ENCODE results near the gene ABHD12. TPM values are rescaled to one million over a fixed set of nuclear protein-coding genes. Genes with fewer than 3 reads are reported as not detected.
A peak's percentile ranks its signal among the peaks of the same experiment; 100 is the strongest.

Gene ABHD12
- total RNA-seq, 4 donors from 2014 or later, result 41.6 to 75.8 (median 52.3) TPM

- Histone ChIP-seq H3K4me1 (peaks cover 8% of the 10 kb centered on the region), H3K36me3 (peaks cover 98% of the 10 kb centered on the region), H3K27ac (no peak overlapping the region), H3K4me3 (no peak overlapping the region), H3K27me3 (no peaks in the 10 kb centered on the region), H3K9me3 (no peaks in the 10 kb centered on the region)
- TF ChIP-seq POLR2A (IDR thresholded peaks at IDR 0.05), result no peak
- no peak for TF ChIP-seq EP300 (IDR thresholded peaks at IDR 0.05)
- no peak for TF ChIP-seq POLR2AphosphoS5 (IDR thresholded peaks at IDR 0.05)
- TF ChIP-seq, protein P1, sequence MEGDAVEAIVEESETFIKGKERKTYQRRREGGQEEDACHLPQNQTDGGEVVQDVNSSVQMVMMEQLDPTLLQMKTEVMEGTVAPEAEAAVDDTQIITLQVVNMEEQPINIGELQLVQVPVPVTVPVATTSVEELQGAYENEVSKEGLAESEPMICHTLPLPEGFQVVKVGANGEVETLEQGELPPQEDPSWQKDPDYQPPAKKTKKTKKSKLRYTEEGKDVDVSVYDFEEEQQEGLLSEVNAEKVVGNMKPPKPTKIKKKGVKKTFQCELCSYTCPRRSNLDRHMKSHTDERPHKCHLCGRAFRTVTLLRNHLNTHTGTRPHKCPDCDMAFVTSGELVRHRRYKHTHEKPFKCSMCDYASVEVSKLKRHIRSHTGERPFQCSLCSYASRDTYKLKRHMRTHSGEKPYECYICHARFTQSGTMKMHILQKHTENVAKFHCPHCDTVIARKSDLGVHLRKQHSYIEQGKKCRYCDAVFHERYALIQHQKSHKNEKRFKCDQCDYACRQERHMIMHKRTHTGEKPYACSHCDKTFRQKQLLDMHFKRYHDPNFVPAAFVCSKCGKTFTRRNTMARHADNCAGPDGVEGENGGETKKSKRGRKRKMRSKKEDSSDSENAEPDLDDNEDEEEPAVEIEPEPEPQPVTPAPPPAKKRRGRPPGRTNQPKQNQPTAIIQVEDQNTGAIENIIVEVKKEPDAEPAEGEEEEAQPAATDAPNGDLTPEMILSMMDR (IDR thresholded peaks at IDR 0.05), result no peak
- peak; percentile 58 to 70 for DNase-seq (ENCODE audit: low spot score in 2 of 2)
- 90% methylated on average over 20 of the region's 33 CpGs for WGBS
Measured at GRCh38 chr20:25280574-25281535, 109.8 kb downstream of the ABHD12 start.

DNA sequence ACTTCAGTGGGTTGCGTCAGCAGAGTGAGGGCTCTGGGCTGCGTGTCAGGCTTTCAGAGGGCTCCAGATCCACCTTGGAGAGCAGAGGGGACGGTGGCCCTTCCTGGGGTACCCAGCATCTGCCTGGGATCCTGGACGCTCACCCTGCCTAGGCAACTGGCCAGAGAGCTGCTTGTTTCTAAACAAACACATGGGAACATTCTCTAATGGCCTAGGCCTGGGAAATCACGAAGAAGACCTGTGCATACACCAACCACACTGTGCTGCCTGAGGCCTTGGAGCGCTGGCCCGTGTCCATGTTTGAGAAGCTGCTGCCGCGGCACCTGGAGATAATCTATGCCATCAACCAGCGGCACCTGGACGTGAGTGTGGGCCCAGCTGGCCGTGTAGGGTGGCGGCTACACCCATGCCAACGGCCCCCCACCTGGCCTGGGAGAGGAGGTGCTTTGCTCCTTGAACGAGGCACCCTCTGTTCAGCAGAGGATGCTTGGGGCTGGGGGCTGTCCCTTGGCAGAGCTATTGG, 110.5 kb downstream of the ABHD12 start:
- Histone ChIP-seq H3K36me3 (peaks cover 94% of the 10 kb centered on the region), H3K27ac (no peak overlapping the region), H3K4me1 (peaks cover 8% of the 10 kb centered on the region), H3K9me3 (no peaks in the 10 kb centered on the region), H3K27me3 (no peaks in the 10 kb centered on the region), H3K4me3 (no peak overlapping the region)
- TF ChIP-seq EP300 (IDR thresholded peaks at IDR 0.05), result no peak
- 67% methylated on average over 10 of the region's 15 CpGs for WGBS
- DNase-seq (ENCODE audit: low spot score in 2 of 2), result peak; percentile 74 to 82

DNA sequence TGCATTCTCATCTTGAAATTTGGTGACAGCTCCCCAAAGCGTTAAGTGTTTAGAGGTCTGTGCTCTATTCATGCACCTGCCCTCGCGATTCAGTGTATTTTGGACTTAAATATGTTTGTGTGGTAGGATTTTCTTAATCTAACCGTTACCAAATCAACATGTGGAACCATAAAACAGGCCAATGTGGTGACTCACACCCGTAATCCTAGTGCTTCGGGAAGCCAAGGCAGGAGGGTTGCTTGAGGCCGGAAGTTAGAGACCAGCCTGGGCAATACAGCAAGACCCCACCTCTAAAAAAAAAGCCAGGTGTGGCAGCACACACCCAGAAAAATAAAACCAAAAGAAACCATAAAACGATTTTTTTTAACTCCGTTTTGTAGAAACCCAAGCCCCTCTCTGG, 111.2 kb downstream of the ABHD12 start:
- no peaks in the 10 kb centered on the region for H3K27me3 ChIP-seq
- no peak for TF ChIP-seq EP300 (IDR thresholded peaks at IDR 0.05)
- H3K4me3 ChIP-seq, result no peak overlapping the region
- H3K27ac ChIP-seq, result no peak overlapping the region
- 73% methylated on average over 9 of the region's 9 CpGs for WGBS
- peaks cover 95% of the 10 kb centered on the region for H3K36me3 ChIP-seq
- peaks cover 9% of the 10 kb centered on the region for H3K4me1 ChIP-seq
- H3K9me3 ChIP-seq, result no peaks in the 10 kb centered on the region
- peak in 1 of 2 donors; percentile 26 for DNase-seq (ENCODE audit: low spot score in 2 of 2)

DNA sequence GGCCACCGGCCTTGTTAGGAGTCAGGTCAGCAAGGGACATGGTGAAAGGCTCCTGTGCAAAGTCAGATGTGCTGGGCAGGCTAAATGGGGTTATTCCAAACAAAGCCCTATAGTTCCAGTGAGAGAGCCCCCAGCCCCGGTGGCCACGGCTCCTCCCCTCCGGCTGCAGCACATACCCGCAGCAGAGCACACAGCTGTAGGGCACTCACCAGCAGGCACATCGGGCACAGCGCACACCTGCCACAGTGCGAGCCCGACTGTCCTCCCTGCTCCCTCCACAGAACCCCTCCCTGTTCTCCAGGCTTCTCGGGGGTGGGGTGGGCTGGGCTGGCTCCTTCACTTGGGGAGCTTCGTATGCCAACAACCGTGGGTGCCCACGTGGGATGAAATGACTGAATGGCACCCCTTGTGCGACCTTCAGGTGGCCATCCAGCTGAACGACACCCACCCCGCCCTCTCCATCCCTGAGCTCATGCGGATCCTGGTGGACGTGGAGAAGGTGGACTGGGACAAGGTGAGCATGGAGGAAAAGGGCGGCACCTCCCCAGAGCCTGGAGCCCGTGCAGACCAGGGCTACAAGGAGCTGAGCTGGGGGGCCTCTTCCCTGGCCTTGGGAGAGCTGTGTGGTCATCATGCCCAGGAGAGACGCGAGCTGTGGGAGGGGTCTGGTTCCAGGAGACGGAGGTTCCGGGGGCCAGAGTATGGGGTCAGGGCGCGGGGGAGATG, 111.8 kb downstream of the ABHD12 start:
- DNase-seq (ENCODE audit: low spot score in 2 of 2), result peak; percentile 56 to 77

GRCh38 chr20:25277941-25278521, 112.6 kb downstream of the ABHD12 start:
- Histone ChIP-seq H3K27ac (no peak overlapping the region), H3K36me3 (peaks cover 86% of the 10 kb centered on the region), H3K4me1 (peaks cover 22% of the 10 kb centered on the region), H3K9me3 (no peaks in the 10 kb centered on the region), H3K27me3 (no peaks in the 10 kb centered on the region), H3K4me3 (no peak overlapping the region)
- 82% methylated on average over 7 of the region's 19 CpGs for WGBS
- peak; percentile 60 to 74 for DNase-seq (ENCODE audit: low spot score in 2 of 2)
- TF ChIP-seq POLR2A (IDR thresholded peaks at IDR 0.05) (no peak), POLR2AphosphoS5 (IDR thresholded peaks at IDR 0.05) (no peak), EP300 (IDR thresholded peaks at IDR 0.05) (no peak)
- TF ChIP-seq, protein P1 (IDR thresholded peaks at IDR 0.05), result no peak

More for the DNA sequence above, 111.8 kb downstream of the ABHD12 start:
- Histone ChIP-seq H3K27me3 (no peaks in the 10 kb centered on the region), H3K9me3 (no peaks in the 10 kb centered on the region), H3K4me1 (peaks cover 15% of the 10 kb centered on the region), H3K36me3 (peaks cover 91% of the 10 kb centered on the region), H3K27ac (no peak overlapping the region), H3K4me3 (no peak overlapping the region)
- TF ChIP-seq POLR2AphosphoS5 (IDR thresholded peaks at IDR 0.05) (no peak), EP300 (IDR thresholded peaks at IDR 0.05) (no peak)
- TF ChIP-seq, protein P1 (IDR thresholded peaks at IDR 0.05), result no peak
- WGBS, result 86% methylated on average over 11 of the region's 26 CpGs
